NCI-H1092 (cell line): Measurements from ENCODE around the gene PPARD.
"Not testable (repeated sequence)": the region's sequence is repeated elsewhere in the genome, so short reads cannot be mapped to it uniquely, and the experiment has no call there.

Experiments
- DNase-seq: peaks from one replicate; lab custom pipeline; 2025; lab: John Stamatoyannopoulos, UW

The PPARD gene

DNA sequence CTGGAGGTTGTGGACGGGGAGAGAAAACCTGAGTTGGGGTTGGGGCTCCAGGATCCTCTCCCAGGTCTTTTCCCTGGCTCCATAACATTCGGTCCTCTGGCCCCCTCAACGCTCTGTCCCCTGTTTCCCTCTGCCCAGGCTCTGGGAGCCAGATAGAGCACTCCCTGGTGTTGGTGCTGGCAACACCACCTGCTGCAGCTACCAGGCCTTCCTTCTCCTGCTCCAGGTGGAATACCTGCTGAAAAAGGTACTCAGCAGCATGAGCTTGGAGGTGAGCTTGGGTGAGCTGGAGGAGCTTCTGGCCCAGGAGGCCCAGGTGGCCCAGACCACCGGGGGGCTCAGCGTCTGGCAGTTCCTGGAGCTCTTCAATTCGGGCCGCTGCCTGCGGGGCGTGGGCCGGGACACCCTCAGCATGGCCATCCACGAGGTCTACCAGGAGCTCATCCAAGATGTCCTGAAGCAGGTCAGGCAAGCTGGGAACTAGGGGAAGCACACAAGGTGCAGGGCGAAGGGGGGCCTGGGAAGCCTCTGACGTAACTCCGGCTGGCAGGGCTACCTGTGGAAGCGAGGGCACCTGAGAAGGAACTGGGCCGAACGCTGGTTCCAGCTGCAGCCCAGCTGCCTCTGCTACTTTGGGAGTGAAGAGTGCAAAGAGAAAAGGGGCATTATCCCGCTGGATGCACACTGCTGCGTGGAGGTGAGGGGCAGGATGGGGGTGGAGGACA, 30.1 kb upstream of the PPARD start:
- DNase-seq: no peak

- DNase-seq: no peak
Observed at GRCh38 chr6:35312807-35313206, 29.6 kb upstream of the PPARD start.

DNA sequence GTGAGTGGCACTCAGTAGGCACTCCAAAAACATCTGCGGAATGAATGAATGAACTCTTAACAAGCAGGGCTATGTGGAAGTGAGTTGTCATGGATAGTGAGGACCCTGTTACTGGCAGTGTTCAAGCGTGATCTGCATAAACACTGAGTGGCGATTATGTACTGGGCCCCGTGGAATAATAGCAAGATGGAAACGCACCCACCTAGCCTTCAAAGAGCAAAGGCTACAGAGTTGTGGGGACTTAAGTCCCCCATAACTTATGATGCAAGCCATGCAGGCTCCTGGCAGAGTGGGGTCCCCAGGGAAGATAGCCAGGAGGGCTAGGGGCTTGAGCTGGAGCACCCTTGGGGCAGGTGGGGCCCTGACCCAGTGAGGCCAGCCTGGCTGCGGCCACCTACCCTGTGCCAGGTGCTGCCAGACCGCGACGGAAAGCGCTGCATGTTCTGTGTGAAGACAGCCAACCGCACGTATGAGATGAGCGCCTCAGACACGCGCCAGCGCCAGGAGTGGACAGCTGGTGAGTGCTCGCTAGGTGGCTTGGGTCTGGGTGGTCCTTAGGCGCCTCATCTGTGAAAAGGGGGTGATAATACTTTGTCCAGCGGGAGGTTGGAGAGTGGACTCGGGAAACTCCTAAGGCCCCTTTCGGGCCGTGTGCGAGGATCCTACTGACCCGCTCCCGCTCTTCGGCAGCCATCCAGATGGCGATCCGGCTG, 24.7 kb upstream of the PPARD start:
- no peak for DNase-seq

DNA sequence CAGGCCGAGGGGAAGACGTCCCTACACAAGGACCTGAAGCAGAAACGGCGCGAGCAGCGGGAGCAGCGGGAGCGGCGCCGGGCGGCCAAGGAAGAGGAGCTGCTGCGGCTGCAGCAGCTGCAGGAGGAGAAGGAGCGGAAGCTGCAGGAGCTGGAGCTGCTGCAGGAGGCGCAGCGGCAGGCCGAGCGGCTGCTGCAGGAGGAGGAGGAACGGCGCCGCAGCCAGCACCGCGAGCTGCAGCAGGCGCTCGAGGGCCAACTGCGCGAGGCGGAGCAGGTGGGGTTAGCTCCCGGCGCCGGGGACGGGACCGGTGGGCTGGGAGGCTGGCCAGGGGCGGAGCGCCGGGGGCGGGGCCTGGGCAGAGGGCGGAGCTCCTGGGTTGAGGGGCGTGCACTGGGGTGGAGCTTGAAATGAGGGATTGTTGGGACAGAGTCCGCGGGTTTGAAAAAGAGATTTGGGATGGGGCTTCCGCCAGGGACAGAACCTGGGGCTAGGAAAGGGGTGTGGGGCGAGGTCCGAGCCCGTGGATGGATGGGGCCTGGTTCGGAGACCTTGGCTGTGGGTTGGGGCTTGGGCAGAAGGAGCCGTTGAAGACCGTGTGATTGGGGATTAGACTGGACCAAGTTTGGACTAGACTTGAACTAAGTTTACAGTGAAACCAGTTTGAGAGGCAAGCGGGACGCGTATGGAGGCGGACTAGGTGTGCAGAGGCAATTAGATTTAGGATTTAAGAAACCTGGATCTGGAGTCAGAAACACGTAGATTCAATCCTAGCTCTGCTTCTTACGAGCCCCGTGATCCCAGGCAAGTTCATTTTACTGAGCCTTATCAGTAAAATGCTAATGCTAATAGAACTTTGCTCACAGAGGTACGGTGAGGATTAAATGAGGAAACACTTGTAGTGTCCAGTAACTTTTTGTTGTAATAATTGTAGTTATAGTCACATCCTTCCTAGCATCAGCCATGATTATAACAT, 23.9 kb upstream of the PPARD start:
- peak; percentile 68 for DNase-seq

GRCh38 chr6:35319346-35320030, 22.9 kb upstream of the PPARD start:
- no peak for DNase-seq

DNA sequence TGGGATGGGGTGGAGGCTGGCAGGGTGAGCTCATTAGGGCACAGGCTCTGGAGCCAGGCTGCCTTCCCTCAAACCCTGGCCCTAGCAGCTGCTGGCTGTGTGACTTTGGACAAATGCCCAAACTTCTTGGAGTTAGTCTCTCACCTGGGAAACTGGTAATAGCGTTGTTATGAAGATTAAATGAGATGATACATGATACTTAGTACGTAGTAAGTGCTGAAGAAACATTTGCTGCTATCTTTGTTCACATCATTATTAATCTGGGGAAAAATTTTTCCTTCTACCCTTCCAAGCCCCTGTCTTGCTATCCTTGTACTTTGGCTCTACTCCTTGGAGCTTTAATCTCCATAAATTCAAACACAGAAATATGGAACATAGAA, 22.3 kb upstream of the PPARD start:
- no peak for DNase-seq

GRCh38 chr6:35321091-35321490, 21.3 kb upstream of the PPARD start:
- DNase-seq: no peak

DNA sequence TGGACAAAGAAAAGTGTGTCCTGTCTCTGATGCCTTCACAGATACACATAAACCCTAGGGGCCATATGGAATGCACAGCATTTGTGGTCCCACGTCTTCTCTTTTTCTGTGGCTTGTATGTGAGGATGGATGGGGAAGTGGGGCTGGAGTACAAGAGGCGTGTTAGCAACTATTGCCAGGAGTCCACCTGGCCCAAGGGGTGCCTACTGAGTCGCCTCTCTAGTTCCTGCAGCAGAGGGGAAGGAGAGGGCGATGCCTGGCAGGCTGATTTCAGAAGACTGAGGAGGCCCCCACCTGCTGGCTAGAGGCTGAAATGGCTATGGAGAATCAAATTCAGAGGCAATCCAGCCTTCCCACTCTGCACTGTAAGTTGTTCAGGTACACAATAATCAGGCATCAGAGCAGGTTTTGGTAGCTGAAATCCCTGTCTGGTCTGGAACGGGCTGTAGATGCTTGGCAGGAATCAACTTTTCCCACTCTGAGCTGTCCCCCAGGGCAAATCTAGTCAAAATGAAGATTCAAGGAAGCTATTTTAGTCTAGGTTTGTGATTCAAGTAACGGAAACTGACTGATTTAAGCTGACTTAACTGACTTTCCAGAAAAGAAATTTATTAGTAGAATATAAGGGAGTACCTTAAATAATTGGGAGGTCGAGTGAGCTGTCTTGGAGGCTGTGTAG, 14.9 kb upstream of the PPARD start:
- peak; percentile 14 for DNase-seq

GRCh38 chr6:35328108-35328723, 14.1 kb upstream of the PPARD start:
- no peak for DNase-seq

- not testable (repeated sequence) for DNase-seq
Observed at GRCh38 chr6:35328965-35329364, 13.4 kb upstream of the PPARD start.

- DNase-seq: no peak
Observed at GRCh38 chr6:35330541-35331119, 11.7 kb upstream of the PPARD start.

- peak; percentile 40 for DNase-seq
Observed at GRCh38 chr6:35332074-35332887, 10.1 kb upstream of the PPARD start.

DNA sequence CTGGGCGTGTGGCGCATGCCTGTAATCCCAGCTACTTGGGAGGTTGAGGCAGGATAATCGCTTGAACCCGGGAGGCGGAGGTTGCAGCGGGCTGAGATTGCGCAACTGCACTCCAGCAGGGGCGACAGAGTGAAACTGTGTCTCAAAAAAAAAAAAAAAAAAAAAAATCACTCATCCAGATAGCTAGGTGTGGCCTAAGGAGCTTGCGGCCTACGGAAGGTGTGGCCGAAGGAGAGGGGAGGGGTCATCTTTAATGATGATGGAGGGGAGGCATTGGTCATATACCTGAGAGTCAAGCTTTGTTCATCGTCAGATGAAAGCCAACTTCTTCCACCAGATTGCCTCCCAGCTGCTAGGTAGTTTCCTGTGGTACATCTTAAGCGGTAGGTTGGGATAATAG, 801 bp upstream of the PPARD start:
- no peak for DNase-seq

GRCh38 chr6:35343092-35343834, 905 bp downstream of the PPARD start:
- DNase-seq: no peak

DNA sequence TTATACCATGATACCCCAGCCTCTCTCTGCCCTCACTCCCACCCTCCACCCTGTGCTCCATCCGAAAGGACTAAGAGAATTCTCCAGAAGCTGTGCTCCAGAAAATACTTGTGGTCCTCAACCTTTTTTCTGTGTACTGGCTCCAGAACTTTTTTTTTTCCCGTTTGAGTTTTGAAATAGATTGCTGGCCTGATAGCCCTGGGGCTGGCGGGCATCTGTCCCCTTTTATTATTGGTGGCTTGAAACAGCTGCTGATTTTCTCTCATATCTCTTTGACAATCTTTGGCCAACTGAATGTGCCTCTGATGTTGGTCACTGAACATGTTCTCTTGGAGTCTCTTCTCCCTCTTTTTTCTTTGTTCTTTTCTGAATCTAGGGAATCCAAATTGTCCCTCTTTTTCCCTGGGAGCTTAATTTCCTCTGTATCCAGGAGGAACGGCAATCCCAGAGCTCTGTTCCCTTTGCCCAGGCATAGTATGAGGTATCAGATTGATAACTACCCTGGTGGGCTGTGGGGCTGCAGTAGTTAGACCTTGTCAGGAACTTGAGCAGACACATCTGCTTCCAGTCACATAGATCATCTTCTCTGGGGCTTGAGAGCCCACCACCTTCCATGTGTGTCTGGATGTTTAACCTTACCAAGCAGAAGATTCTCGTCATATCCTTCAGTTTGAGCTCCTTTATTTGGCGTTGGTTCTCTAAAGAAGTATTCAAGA, 1.6 kb downstream of the PPARD start:
- DNase-seq: no peak

- no peak for DNase-seq
Observed at GRCh38 chr6:35351422-35351821, 9.1 kb downstream of the PPARD start.

DNA sequence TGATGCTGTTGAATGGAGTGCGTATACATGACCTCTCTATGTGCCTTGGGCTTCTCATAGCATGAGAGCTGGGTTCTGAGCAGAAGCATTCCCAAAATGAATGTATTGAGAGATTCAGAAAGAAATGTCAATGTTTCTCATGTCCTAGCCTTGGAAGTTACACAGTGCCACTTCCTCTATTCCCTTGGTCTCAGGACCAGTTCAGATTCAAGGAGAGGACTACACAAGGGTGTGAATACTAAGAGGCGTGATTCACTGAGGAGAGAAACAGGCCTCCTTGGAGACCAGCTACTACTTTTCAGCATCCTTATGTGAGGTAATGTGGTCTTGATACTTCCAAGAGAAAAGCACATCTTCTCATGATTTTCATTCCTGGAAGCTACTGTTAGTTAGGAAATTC, 10.4 kb downstream of the PPARD start:
- DNase-seq: no peak
